Common myeloid progenitor, CD34-positive (primary cell): Measurements from ENCODE around the gene THOC2.
"Not testable (repeated sequence)": the region's sequence is repeated elsewhere in the genome, so short reads cannot be mapped to it uniquely, and the experiment has no call there.

Source experiments
- CTCF ChIA-PET: fragments of 350-600 bp; sonication (Branson Sonifier 250); formaldehyde crosslinking; loops from one replicate; lab custom pipeline; 2021; ENCODE audit warnings: antibody characterized with exemption; lab: Charles Lee
- POLR2A ChIA-PET: fragments of 350-600 bp; sonication (Branson Sonifier 250); formaldehyde crosslinking; loops from one replicate; lab custom pipeline; 2021; ENCODE audit warnings: antibody characterized with exemption; lab: Charles Lee
- DNase-seq, 3 donors: peaks; one replicate each; pipeline versions ENCODE4 v3.0.0 to v3.0.0-alpha.2; 2013
- H3K27ac ChIP-seq, 2 experiments: 1 replicate in 1 of 2; 2 replicates in 1 of 2; pipeline ENCODE4 v1.7.0; 2013; ENCODE audit warnings: inconsistent platforms in 2 of 2, low read length in 2 of 2, mild to moderate bottlenecking in 2 of 2, low read depth in 1 of 2, moderate library complexity in 1 of 2; ENCODE audit not compliant: severe bottlenecking in 2 of 2, insufficient read depth in 1 of 2, poor library complexity in 1 of 2
- H3K27me3 ChIP-seq, 5 experiments: replicated peaks in 2 of 5; 1 replicate in 3 of 5; 2 replicates in 2 of 5; pipeline versions ENCODE4 v1.6.1 to v1.7.0; 2013; ENCODE audit warnings: low read length in 4 of 5, mild to moderate bottlenecking in 2 of 5, moderate library complexity in 2 of 5, inconsistent platforms in 1 of 5; ENCODE audit not compliant: insufficient read depth in 5 of 5, control insufficient read depth in 4 of 5
- H3K36me3 ChIP-seq, 4 experiments: 1 replicate in 2 of 4; 2 replicates in 2 of 4; pipeline versions ENCODE4 v1.6.1 to v1.7.0; 2013; ENCODE audit warnings: low read length in 3 of 4, control low read depth in 1 of 4, mild to moderate bottlenecking in 1 of 4; ENCODE audit not compliant: control insufficient read depth in 4 of 4, insufficient read depth in 4 of 4
- H3K4me1 ChIP-seq, 4 experiments: 1 replicate in 3 of 4; 2 replicates in 1 of 4; pipeline versions ENCODE4 v1.6.1 to v1.7.1; 2013; ENCODE audit warnings: low read length in 3 of 4, mild to moderate bottlenecking in 3 of 4, control low read depth in 1 of 4, inconsistent platforms in 1 of 4, moderate library complexity in 1 of 4; ENCODE audit not compliant: control insufficient read depth in 4 of 4, insufficient read depth in 4 of 4; ENCODE audit errors: control extremely low read depth in 1 of 4
- H3K4me3 ChIP-seq, 7 experiments: 1 replicate in 4 of 7; 2 replicates in 3 of 7; pipeline versions ENCODE4 v1.5.1 to v1.7.0; 2013; ENCODE audit warnings: mild to moderate bottlenecking in 7 of 7, low read length in 6 of 7, moderate library complexity in 6 of 7, inconsistent platforms in 2 of 7, low read depth in 2 of 7, control low read depth in 1 of 7; ENCODE audit not compliant: insufficient read depth in 4 of 7, control insufficient read depth in 1 of 7; ENCODE audit errors: extremely low read depth in 1 of 7
- H3K9me3 ChIP-seq, 5 experiments: 1 replicate in 4 of 5; 2 replicates in 1 of 5; pipeline versions ENCODE4 v1.6.1 to v1.7.1; 2013; ENCODE audit warnings: low read length in 4 of 5, mild to moderate bottlenecking in 2 of 5, inconsistent platforms in 1 of 5, low read depth in 1 of 5, moderate library complexity in 1 of 5; ENCODE audit not compliant: control insufficient read depth in 4 of 5, insufficient read depth in 2 of 5; ENCODE audit errors: control extremely low read depth in 1 of 5
- WGBS: methylation state at CpG from one replicate; pipeline ENCODE4 v1.1.5; 2013; ENCODE audit not compliant: insufficient coverage; 5-methylcytosine and 5-hydroxymethylcytosine counted together

The THOC2 gene

GRCh38 chrX:123679733-123680460 is 53.0 kb downstream of the THOC2 start:
- H3K27me3 ChIP-seq, CTCF ChIA-PET, H3K4me1 ChIP-seq, H3K9me3 ChIP-seq, H3K4me3 ChIP-seq, H3K27ac ChIP-seq, DNase-seq, POLR2A ChIA-PET: not testable (repeated sequence)
- peaks cover 9 to 35% (median 12%) of the 10 kb centered on the region in 4 experiments for H3K36me3 ChIP-seq
- WGBS = 84% methylated on average over 6 of the region's 15 CpGs

GRCh38 chrX:123675154-123675553 is 57.7 kb downstream of the THOC2 start:
- no peaks in the 10 kb centered on the region for H3K27me3 ChIP-seq
- no peak overlapping the region for H3K4me3 ChIP-seq
- DNase-seq = no peak
- peaks cover 10 to 37% (median 14%) of the 10 kb centered on the region in 4 experiments for H3K36me3 ChIP-seq
- WGBS = 83% methylated on average over 2 of the region's 2 CpGs
- H3K27ac ChIP-seq = no peak overlapping the region
- POLR2A ChIA-PET = no interaction called here
- no peaks in the 10 kb centered on the region for H3K9me3 ChIP-seq
- H3K4me1 ChIP-seq = no peaks in the 10 kb centered on the region
- CTCF ChIA-PET = no interaction called here

- DNase-seq = no peak
- Histone ChIP-seq H3K36me3 (peaks cover 8 to 32% (median 14%) of the 10 kb centered on the region in 4 experiments), H3K4me1 (no peaks in the 10 kb centered on the region), H3K27me3 (no peaks in the 10 kb centered on the region), H3K27ac (no peak overlapping the region), H3K4me3 (no peak overlapping the region), H3K9me3 (no peaks in the 10 kb centered on the region)
- ChIA-PET CTCF (no interaction called here), POLR2A (no interaction called here)
- no CpG with 5 or more reads among the region's 1 CpG for WGBS
Observed at GRCh38 chrX:123673813-123674212, 59.0 kb downstream of the THOC2 start.

GRCh38 chrX:123665197-123665596 is 67.7 kb downstream of the THOC2 start:
- ChIA-PET CTCF (no interaction called here), POLR2A (no interaction called here)
- Histone ChIP-seq H3K27ac (no peak overlapping the region), H3K27me3 (no peaks in the 10 kb centered on the region), H3K4me3 (no peak overlapping the region), H3K36me3 (peaks cover 5 to 40% (median 18%) of the 10 kb centered on the region in 4 experiments), H3K4me1 (no peaks in the 10 kb centered on the region), H3K9me3 (peaks cover 0 to 5% (median 0%) of the 10 kb centered on the region in 5 experiments)
- no peak for DNase-seq
- 100% methylated on average over 1 of the region's 3 CpGs for WGBS

GRCh38 chrX:123664467-123665167 is 68.2 kb downstream of the THOC2 start:
- POLR2A ChIA-PET, DNase-seq, H3K4me1 ChIP-seq, CTCF ChIA-PET, H3K27me3 ChIP-seq, H3K9me3 ChIP-seq, H3K4me3 ChIP-seq, H3K27ac ChIP-seq: not testable (repeated sequence)
- peaks cover 5 to 43% (median 18%) of the 10 kb centered on the region in 4 experiments for H3K36me3 ChIP-seq
- 100% methylated on average over 1 of the region's 6 CpGs for WGBS

GRCh38 chrX:123663720-123664119 is 69.1 kb downstream of the THOC2 start:
- H3K27ac ChIP-seq, H3K4me3 ChIP-seq, CTCF ChIA-PET, H3K9me3 ChIP-seq, DNase-seq, POLR2A ChIA-PET, H3K4me1 ChIP-seq, H3K27me3 ChIP-seq: not testable (repeated sequence)
- 100% methylated on average over 1 of the region's 3 CpGs for WGBS
- H3K36me3 ChIP-seq = peaks cover 5 to 43% (median 19%) of the 10 kb centered on the region in 4 experiments

- H3K27ac ChIP-seq, CTCF ChIA-PET, POLR2A ChIA-PET, H3K4me1 ChIP-seq, H3K4me3 ChIP-seq, H3K27me3 ChIP-seq, H3K9me3 ChIP-seq, DNase-seq, H3K36me3 ChIP-seq: not testable (repeated sequence)
- 91% methylated on average over 3 of the region's 9 CpGs for WGBS
Observed at GRCh38 chrX:123656507-123656906, 76.3 kb downstream of the THOC2 start.
